Measurements from ENCODE around the gene ABHD6. TPM values are rescaled to one million over a fixed set of nuclear protein-coding genes. Genes with fewer than 3 reads are reported as not detected.

Gene ABHD6
- total RNA-seq, 1 experiment from 2014 or later = 2.2 TPM

DNA sequence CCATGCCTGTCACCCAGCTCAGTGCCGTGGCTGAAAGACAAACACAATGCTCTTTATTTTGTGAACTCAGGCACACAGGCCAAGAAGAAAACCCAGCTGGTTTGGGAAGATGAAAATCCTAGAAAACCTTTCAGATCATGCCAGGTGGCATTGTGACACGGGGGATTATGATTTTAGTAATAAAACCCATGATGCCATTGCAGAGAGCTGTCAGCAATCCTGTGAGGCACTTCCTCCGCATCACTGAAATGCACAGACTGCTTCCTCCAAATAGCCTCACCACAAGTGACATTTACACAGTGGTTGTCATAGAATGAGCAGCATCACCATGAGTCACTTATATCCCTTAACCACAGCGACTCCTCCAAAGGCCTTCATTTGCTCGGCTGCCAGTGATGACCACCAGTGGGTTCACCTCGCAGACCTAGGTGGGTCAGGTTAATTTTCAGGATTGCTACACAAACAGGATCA lies 22.7 kb downstream of the ABHD6 start:
- Histone ChIP-seq H4K8ac (replicated peaks; ENCODE audit: insufficient read length, low read depth, low read length) (no peak overlapping the region), H3K9ac (ENCODE audit: extremely low read depth, insufficient read length, low read length) (no peak overlapping the region), H4K91ac (ENCODE audit: insufficient read length, low read depth, low read length) (no peak overlapping the region), H3K14ac (ENCODE audit: insufficient read depth, low read length) (no peak overlapping the region), H3K18ac (ENCODE audit: insufficient read length, low read depth, low read length) (no peak overlapping the region), H2BK20ac (ENCODE audit: low read depth, low read length, poor library complexity, severe bottlenecking) (no peak overlapping the region), H4K20me1 (ENCODE audit: control insufficient read depth, insufficient read depth, insufficient read length) (no peaks in the 10 kb centered on the region), H3K4me2 (ENCODE audit: insufficient read depth, insufficient read length, low read length) (no peak overlapping the region), H3K4ac (ENCODE audit: low read depth, low read length) (no peak overlapping the region), H3K79me2 (ENCODE audit: insufficient read depth, low read length) (no peaks in the 10 kb centered on the region), H2BK12ac (ENCODE audit: insufficient read length, low read depth, low read length) (no peak overlapping the region), H2BK5ac (ENCODE audit: insufficient read length, low read length) (no peak overlapping the region), H3K56ac (ENCODE audit: insufficient read length, low read depth, low read length) (no peak overlapping the region), H2AK5ac (ENCODE audit: insufficient read length, low read length) (no peak overlapping the region), H2BK120ac (ENCODE audit: low read depth, low read length, poor library complexity, severe bottlenecking) (no peak overlapping the region), H3K23ac (ENCODE audit: insufficient read length, low read depth, low read length) (no peak overlapping the region), H3K79me1 (ENCODE audit: insufficient read depth, low read depth, low read length, poor library complexity, severe bottlenecking) (no peaks in the 10 kb centered on the region), H2BK15ac (ENCODE audit: low read depth, low read length) (no peak overlapping the region), H4K5ac (ENCODE audit: insufficient read length, low read depth, low read length) (no peak overlapping the region), H2AFZ (ENCODE audit: low read length) (no peak overlapping the region), H3K27me3 (ENCODE audit: insufficient read depth, low read length) (no peaks in the 10 kb centered on the region), H3K23me2 (ENCODE audit: insufficient read length, low read depth, low read length, poor library complexity, severe bottlenecking) (no peaks in the 10 kb centered on the region), H3T11ph (ENCODE audit: low read length) (no peak overlapping the region), H3K27ac (ENCODE audit: insufficient read length, low read depth, low read length) (no peak overlapping the region), H3K4me1 (ENCODE audit: insufficient read depth, low read length) (no peaks in the 10 kb centered on the region), H3K9me3 (ENCODE audit: control insufficient read depth, low read depth, low read length) (no peaks in the 10 kb centered on the region)
- no peak for DNase-seq
- H3K27me3 Mint-ChIP-seq (ENCODE audit: low read depth) = no peaks in the 10 kb centered on the region; the same call in 1 of the 2 replicates
- no peak overlapping the region; a peak in 1 of 7 replicates for H3K27ac Mint-ChIP-seq
- WGBS (ENCODE audit: extremely low coverage, insufficient read length, low lambda C conversion rate) = no CpG with 5 or more reads among the region's 6 CpGs
- H3K9me3 Mint-ChIP-seq = no peaks in the 10 kb centered on the region
- no peak overlapping the region for H3K4me3 Mint-ChIP-seq
- TF ChIP-seq, protein P1, sequence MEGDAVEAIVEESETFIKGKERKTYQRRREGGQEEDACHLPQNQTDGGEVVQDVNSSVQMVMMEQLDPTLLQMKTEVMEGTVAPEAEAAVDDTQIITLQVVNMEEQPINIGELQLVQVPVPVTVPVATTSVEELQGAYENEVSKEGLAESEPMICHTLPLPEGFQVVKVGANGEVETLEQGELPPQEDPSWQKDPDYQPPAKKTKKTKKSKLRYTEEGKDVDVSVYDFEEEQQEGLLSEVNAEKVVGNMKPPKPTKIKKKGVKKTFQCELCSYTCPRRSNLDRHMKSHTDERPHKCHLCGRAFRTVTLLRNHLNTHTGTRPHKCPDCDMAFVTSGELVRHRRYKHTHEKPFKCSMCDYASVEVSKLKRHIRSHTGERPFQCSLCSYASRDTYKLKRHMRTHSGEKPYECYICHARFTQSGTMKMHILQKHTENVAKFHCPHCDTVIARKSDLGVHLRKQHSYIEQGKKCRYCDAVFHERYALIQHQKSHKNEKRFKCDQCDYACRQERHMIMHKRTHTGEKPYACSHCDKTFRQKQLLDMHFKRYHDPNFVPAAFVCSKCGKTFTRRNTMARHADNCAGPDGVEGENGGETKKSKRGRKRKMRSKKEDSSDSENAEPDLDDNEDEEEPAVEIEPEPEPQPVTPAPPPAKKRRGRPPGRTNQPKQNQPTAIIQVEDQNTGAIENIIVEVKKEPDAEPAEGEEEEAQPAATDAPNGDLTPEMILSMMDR (conservative IDR thresholded peaks at IDR 0.05) = no peak
- no peaks in the 10 kb centered on the region for H3K4me1 Mint-ChIP-seq
- H3K36me3 Mint-ChIP-seq (ENCODE audit: insufficient read depth in 1 of 3, low read depth in 3 of 3) = no peaks in the 10 kb centered on the region

All from H9 (cell line).